ENCODE results near the gene SGMS1. TPM values are rescaled to one million over a fixed set of nuclear protein-coding genes. Genes with fewer than 3 reads are reported as not detected.
"Not testable (repeated sequence)": the region's sequence is repeated elsewhere in the genome, so short reads cannot be mapped to it uniquely, and the experiment has no call there.

SGMS1 gene
- total RNA-seq (2014; rRNA removed; shearing (Covaris generic)) = 10.0 and 25.5 TPM in 2 replicates

DNA sequence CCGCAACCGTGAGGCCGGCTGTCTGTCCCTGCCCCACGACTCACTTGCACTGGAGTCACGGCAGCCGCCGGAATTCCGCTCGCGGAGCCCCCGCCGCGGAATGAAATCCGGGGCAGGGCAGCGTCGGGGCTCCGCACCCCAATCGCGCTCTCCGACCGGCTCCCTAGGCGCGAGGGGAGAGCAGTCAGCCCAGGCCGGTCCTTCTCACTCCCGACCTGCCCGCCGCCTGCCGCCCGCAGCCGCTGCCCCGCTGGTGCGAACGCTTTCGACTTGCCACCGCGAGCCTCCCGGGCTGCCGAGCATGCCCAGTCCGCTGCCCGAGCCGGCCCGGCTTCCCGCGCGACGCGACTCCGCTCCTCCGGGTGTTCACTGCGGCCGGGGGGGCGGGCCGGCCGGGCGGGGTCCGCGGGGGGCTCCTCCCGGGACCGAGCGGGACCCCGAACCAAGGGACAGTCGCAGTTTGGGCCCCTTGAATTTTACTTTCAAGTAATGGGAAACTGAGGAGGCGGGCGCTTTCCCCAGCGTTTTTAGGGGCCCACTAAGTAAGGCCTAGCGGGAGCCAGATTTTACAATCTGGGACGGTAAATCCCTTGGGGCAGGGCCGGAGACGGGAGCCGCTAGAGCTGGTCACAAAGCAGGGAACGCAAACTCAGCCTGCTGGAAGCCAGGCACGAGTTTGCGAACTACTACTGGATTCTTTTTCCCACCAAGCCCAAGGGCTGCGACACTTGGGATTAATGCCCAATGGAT, at the start of gene SGMS1:
TSS of gene SGMS1 (minus strand) at position 294 of the 750 bp plus-strand sequence. CDS start 279,842 bp downstream, outside the sequence.
- in situ Hi-C loops (cut with HindIII; ENCODE audit: low sequenced_read_pairs) = no loop called here
- DNase-seq (ENCODE audit: low spot score) = peak; percentile 75

DNA sequence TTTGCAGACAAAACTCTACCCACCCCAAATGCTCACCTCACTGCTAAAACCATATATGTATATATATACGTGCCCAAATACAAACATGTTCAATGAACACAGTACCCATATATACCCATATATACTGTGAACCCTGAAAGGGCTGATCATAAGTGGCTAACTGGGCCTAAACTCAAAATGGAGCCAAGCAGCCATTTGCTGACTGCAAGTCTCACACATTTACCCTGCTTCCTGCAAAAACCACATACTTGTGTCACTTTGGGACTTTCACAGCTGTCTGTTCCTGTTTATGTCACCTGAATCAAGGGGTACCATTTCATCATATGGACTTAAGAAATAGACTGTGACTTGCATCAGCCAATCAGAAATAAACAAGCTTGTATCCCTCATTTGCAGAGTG, 48.4 kb upstream of the SGMS1 start:
- DNase-seq (ENCODE audit: low spot score); in situ Hi-C loops (cut with HindIII; ENCODE audit: low sequenced_read_pairs): not testable (repeated sequence)

DNA sequence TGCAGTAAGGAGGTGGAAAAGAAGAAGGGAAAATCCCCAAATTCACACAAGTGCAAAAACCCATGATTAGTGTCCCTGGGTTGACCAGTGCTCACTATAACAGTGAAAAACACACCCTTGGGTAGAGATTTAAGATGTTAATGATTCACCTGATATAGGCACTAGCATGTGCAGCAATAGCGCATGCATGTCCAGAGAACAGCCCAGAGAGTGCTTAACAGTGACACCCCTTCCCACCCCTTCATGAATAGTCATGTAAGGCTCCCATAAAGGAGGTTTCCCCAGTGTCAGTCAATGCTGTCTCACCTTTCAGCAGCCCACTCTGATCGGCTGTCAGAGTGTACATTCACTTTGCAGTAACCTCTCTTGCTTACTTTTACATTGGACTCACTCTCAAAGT, 47.9 kb upstream of the SGMS1 start:
- in situ Hi-C loops (cut with HindIII; ENCODE audit: low sequenced_read_pairs); DNase-seq (ENCODE audit: low spot score): not testable (repeated sequence)

DNA sequence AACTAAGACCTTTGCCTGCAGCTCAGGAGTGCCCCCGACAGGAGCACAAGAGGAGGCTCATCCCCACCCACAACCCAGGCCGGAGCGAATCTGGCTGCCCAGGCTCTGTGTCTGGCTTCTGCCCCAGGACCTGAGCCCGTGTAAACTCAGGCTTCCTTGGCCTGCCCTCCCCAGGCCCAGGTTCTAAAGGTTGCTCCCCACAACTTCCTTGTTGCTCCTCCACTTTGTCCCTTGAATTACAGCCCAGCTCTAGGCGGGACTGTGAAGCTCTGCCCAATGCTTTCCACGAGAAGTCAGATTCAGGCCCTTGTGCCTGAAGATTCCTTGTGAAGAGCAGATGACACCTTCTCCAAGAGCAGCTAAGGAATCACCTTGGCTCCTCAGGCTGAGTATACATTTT, 46.2 kb upstream of the SGMS1 start:
- DNase-seq (ENCODE audit: low spot score); in situ Hi-C loops (cut with HindIII; ENCODE audit: low sequenced_read_pairs): not testable (repeated sequence)

GRCh38 chr10:50667353-50667752, 43.6 kb upstream of the SGMS1 start:
- in situ Hi-C loops (cut with HindIII; ENCODE audit: low sequenced_read_pairs) = not testable (repeated sequence)

DNA sequence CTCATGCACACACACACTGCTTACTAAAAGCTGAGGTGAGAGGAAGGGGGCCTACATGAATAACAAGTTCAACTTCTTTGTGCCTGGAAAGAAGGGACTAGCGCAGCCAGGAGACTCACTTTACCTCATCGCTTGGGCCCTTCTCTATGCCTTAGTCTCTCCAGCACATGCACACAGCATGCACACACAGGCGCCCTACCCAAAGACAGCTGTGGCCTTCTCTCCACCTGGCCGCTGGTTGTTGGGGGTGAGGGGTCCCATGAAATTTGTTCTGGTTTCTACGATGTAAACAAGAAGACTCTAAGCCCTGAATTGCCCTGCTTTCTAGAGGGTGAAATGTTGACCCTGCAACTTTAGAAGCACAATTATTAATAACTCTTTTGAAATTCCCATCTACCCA, 38.7 kb upstream of the SGMS1 start:
- in situ Hi-C loops (cut with HindIII; ENCODE audit: low sequenced_read_pairs); DNase-seq (ENCODE audit: low spot score): not testable (repeated sequence)

More at GRCh38 chr10:50667353-50667752, 43.6 kb upstream of the SGMS1 start:
- not testable (repeated sequence) for DNase-seq (ENCODE audit: low spot score)

DNA sequence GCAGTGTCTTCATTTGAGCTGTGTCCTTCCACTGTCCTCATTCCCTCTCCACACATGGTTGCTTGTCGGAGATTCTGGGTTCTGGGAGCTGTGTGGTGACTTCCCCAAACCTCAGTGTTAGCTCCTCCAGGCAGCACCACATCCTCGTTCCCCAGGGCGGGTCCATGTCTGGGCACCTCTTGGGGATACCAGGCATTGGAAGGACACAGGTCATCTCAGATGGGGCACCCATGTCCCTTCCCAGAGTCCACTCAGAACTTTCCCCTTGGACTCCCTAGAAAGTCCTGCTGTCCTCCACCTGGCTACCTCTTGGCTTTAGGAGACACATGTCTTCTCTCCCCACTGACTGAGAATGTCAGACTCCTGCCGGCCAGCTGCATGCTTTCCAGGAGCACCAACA, 37.8 kb upstream of the SGMS1 start:
- not testable (repeated sequence) for DNase-seq (ENCODE audit: low spot score)

GRCh38 chr10:50659865-50660730, 36.3 kb upstream of the SGMS1 start:
- in situ Hi-C loops (cut with HindIII; ENCODE audit: low sequenced_read_pairs); DNase-seq (ENCODE audit: low spot score): not testable (repeated sequence)

More for the DNA sequence above, 37.8 kb upstream of the SGMS1 start:
- in situ Hi-C loops (cut with HindIII; ENCODE audit: low sequenced_read_pairs) = not testable (repeated sequence)

DNA sequence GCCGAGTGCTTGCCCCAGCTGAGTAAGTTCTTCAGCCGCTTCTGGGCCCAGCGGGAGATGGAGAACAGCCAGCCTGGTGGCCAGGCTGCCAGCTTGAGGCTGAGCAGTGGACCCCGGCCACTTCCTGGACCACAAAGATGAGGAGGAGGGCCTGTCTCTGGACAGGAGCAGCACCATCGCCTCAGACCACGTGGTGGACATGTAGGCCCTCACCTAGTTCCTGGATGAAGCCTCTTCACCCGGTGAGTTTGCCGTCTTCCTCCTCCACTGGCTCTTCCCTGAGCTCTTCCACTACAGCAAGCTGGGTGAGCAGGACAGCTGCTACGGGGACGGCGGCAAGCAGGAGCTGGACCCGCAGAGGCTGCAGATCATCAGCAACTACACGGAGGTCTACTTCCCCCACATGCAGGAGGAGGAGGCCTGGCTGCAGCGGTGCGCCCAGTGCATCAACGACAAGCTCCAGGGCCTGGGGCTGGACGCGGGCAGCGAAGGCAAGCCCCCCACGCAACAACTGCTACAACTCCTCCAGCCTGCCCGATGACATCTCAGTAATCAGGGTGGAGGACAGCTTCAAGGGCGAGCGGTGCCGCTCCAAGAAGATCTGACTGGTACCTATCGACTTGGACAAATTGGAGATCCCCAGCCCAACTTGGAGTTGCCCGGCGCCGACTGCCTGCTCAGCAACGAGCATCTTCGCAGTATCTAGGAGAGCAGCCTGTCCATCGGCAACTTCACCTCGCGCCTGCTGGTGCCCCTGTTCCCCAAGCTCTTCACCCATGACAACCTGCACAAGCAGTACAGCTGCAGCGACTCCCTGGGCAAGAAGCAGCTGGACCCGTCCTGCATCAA, 35.5 kb upstream of the SGMS1 start:
- DNase-seq (ENCODE audit: low spot score); in situ Hi-C loops (cut with HindIII; ENCODE audit: low sequenced_read_pairs): not testable (repeated sequence)

GRCh38 chr10:50658165-50658564, 34.4 kb upstream of the SGMS1 start:
- in situ Hi-C loops (cut with HindIII; ENCODE audit: low sequenced_read_pairs) = no loop called here
- no peak for DNase-seq (ENCODE audit: low spot score)

DNA sequence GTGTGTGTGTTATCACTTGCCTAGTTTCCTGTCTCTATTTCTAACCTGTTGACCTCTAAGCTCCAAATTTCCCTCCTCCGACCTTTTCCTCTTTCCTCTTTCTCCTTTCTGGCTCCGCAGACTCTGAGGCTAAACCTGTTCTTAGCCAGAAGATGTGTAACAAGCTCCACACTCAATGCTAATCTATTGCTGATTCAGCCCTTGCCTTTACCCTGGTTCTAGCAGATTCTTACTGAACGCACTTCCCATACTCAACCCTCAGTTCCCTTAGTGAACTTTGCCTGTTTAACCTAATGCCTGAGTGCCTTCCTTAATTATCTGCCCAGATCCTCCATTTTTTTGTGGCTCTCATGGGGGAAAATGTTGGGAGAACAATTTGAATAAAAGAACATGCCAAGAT, 30.0 kb upstream of the SGMS1 start:
- no peak for DNase-seq (ENCODE audit: low spot score)
- in situ Hi-C loops (cut with HindIII; ENCODE audit: low sequenced_read_pairs) = no loop called here

DNA sequence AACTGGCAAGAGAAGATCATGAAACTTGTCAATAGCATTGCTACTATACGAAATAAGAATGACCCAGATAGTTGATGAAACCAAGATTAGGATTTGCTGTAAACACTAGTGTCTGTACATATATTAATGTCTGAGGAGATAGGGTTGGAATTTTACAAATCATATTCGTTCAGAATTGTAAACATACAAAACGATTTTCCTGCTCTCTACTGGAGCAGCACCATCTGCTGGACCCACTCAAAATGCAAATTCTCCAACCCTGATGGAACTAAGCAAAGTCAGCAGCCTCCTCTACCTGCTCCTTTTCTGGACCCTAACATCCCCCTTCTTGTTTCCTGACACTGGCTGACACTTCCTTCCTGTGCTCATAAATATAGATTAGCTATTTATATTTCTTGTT, 29.4 kb upstream of the SGMS1 start:
- in situ Hi-C loops (cut with HindIII; ENCODE audit: low sequenced_read_pairs) = no loop called here
- peak; percentile 59 for DNase-seq (ENCODE audit: low spot score)

DNA sequence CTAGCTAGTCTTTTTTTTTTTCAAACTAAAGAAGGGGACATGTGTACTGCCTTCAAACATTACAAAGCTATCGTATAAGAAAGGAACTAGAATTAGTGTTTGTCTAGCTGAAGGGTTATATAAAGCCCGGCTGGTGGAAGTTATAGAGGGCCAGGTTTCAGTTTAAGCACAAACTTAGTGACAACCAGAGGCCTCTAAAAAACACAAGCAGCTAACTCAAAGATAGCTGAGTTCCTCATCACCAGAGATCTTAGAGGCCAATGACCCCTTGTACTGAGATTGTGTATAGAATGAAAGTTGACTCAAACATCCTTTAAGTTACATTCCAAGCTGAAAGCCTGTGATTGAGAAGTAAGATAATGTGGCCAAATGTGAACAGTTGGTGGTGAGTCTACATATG, 28.1 kb upstream of the SGMS1 start:
- DNase-seq (ENCODE audit: low spot score) = no peak
- in situ Hi-C loops (cut with HindIII; ENCODE audit: low sequenced_read_pairs) = no loop called here

DNA sequence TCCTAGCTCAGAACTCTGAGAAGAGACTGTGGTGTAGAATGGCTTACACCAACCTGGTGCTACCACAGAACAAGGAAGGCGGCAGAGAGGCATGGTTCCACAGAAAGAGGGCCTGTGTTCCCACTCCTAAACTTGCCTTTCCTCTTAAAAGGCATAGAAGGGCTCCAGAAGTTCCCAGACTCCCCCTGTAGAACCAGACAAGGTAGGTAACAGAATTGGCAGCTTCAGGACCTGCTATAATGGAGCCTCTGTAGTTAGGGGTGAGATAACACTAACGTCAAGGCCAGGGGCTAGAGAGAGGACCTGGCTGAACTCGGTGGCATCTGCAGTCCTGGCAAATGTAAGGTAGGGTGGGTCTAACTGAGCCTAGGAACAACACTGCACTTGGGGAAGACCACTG, 26.7 kb upstream of the SGMS1 start:
- no peak for DNase-seq (ENCODE audit: low spot score)
- in situ Hi-C loops (cut with HindIII; ENCODE audit: low sequenced_read_pairs) = no loop called here

- no peak for DNase-seq (ENCODE audit: low spot score)
- in situ Hi-C loops (cut with HindIII; ENCODE audit: low sequenced_read_pairs) = no loop called here
These were observed 25.1 kb upstream of the SGMS1 start for GRCh38 chr10:50648935-50649227.

GRCh38 chr10:50648089-50648934, 24.6 kb upstream of the SGMS1 start:
- DNase-seq (ENCODE audit: low spot score) = no peak
- in situ Hi-C loops (cut with HindIII; ENCODE audit: low sequenced_read_pairs) = no loop called here

DNA sequence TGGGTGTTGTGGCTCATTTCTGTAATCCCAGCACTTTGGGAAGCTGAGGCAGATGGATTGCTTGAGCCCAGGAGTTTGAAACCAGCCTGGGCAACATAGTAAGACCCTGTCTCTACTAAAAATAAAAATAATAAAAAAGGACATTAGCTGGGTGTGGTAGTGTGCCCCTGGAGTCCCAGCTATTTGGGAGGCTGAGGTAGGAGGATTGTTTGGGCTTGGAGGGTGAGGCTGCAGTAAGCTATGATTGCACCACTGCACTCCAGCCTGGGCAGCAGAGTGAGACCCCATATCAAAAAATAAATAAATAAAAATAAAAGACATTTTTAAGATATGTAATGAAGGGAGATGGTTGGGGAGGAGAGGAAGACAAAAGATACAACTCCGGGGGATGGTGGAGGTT, 23.6 kb upstream of the SGMS1 start:
- DNase-seq (ENCODE audit: low spot score); in situ Hi-C loops (cut with HindIII; ENCODE audit: low sequenced_read_pairs): not testable (repeated sequence)

DNA sequence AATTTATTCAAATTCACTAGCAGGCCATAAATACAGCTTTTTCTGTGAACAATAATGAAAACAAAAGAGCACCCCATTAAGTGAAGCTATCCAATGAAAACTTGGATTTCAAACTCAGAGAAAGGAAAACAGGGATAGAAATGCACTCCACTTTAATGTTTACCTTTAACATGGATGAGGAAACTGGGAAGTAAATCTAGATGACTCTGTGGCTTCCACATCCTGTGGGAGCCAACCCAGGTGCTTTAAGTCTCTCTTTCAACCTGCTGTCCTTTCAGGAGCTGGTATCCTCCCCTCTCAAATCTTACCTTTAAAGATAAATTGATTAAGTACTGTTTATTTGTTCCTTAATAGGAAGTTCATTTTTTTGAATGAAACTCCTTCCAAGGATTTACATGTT, 21.5 kb upstream of the SGMS1 start:
- DNase-seq (ENCODE audit: low spot score) = no peak
- in situ Hi-C loops (cut with HindIII; ENCODE audit: low sequenced_read_pairs) = no loop called here

DNA sequence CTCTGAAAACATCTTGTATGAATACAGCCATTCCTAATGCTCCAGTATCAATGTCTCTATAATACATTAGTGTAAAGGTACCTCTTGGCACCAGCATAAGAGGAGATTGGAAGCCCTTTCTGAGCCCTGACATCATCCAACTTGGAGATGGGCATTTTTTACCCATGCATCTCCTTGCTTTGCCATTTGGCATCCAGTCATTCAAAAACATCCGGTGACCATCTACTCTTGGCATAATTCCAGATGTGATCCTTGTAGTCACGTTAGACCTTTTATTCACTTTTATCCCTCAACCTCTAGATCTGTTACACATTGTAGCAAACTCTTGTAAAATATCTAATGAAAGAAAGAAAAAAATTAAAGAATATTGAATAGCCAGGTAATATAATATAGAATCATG, 17.9 kb upstream of the SGMS1 start:
- in situ Hi-C loops (cut with HindIII; ENCODE audit: low sequenced_read_pairs) = no loop called here
- DNase-seq (ENCODE audit: low spot score) = no peak
